DMS114 treated with DMSO at 0.1 percent for 48 hours (cell line): ENCODE data around the gene MTFR2.
"Not testable (repeated sequence)": the region's sequence is repeated elsewhere in the genome, so short reads cannot be mapped to it uniquely, and the experiment has no call there.

Experiments used
- DNase-seq: peaks from one replicate; lab custom pipeline; 2025; ENCODE audit not compliant: unreplicated experiment; lab: John Stamatoyannopoulos, UW

The MTFR2 gene

GRCh38 chr6:136236466-136237293, 13.4 kb downstream of the MTFR2 start:
- no peak for DNase-seq

- no peak for DNase-seq
Observed at GRCh38 chr6:136235233-136235564, 14.9 kb downstream of the MTFR2 start.

GRCh38 chr6:136232701-136233100, 17.4 kb downstream of the MTFR2 start:
- DNase-seq = no peak

- no peak for DNase-seq
Observed at GRCh38 chr6:136230219-136230853, 19.8 kb downstream of the MTFR2 start.

- no peak for DNase-seq
Observed at GRCh38 chr6:136228814-136229213, 21.3 kb downstream of the MTFR2 start.

GRCh38 chr6:136226674-136227377, 23.3 kb downstream of the MTFR2 start:
- no peak for DNase-seq

- DNase-seq = peak; percentile 30
Observed at GRCh38 chr6:136226027-136226673, 24.0 kb downstream of the MTFR2 start.

- no peak for DNase-seq
Observed at GRCh38 chr6:136225496-136225895, 24.6 kb downstream of the MTFR2 start.

- not testable (repeated sequence) for DNase-seq
Observed at GRCh38 chr6:136224974-136225373, 25.1 kb downstream of the MTFR2 start.

- DNase-seq = no peak
Observed at GRCh38 chr6:136216503-136217401, 33.4 kb downstream of the MTFR2 start.

- no peak for DNase-seq
Observed at GRCh38 chr6:136213853-136214252, 36.3 kb downstream of the MTFR2 start.

GRCh38 chr6:136213012-136213539, 37.0 kb downstream of the MTFR2 start:
- no peak for DNase-seq

GRCh38 chr6:136212608-136213007, 37.5 kb downstream of the MTFR2 start:
- no peak for DNase-seq

- DNase-seq = no peak
Observed at GRCh38 chr6:136210398-136211165, 39.5 kb downstream of the MTFR2 start.

GRCh38 chr6:136209496-136209895, 40.6 kb downstream of the MTFR2 start:
- DNase-seq = no peak

- DNase-seq = no peak
Observed at GRCh38 chr6:136208783-136209182, 41.3 kb downstream of the MTFR2 start.

- DNase-seq = no peak
Observed at GRCh38 chr6:136201732-136202131, 48.4 kb downstream of the MTFR2 start.

- DNase-seq = no peak
Observed at GRCh38 chr6:136192902-136193301, 57.2 kb downstream of the MTFR2 start.

- DNase-seq = no peak
Observed at GRCh38 chr6:136191606-136192312, 58.4 kb downstream of the MTFR2 start.
